PC-3 (cell line): ENCODE measurements around the gene VTI1A.

Experiments used
- CTCF ChIP-seq: fragments of 300-600 bp; sonication (generic); conservative IDR thresholded peaks from 2 replicates; pipeline ENCODE4 v1.5.1; 2017; ENCODE audit warnings: antibody characterized with exemption, low read depth, mild to moderate bottlenecking, low read length
- EZH2 ChIP-seq: fragments of 300-600 bp; sonication (generic); IDR thresholded peaks from one replicate; pipeline ENCODE4 v1.6.1; 2017; ENCODE audit warnings: antibody characterized with exemption, mild to moderate bottlenecking, low read length; ENCODE audit not compliant: unreplicated experiment
- EZH2phosphoT487 ChIP-seq: fragments of 300-600 bp; sonication (generic); IDR thresholded peaks from 2 replicates; pipeline ENCODE4 v1.6.1; 2018; ENCODE audit warnings: mild to moderate bottlenecking, antibody characterized with exemption, low read length, borderline replicate concordance

GRCh38 chr10:112558476-112559142, 111.6 kb downstream of the VTI1A start:
- TF ChIP-seq CTCF (no peak), EZH2phosphoT487 (no peak), EZH2 (no peak)
